Karpas-422 (cell line): ENCODE data around the gene SLMAP. TPM values are rescaled to one million over a fixed set of nuclear protein-coding genes. Genes with fewer than 3 reads are reported as not detected.

Source experiments
- DNase-seq: peaks from one replicate; pipeline ENCODE4 v3.0.0-alpha.2; 2015
- H2AFZ ChIP-seq: fragments of 200-600 bp; sonication (generic); 2 replicates; pipeline ENCODE4 v1.6.1; 2014; ENCODE audit warnings: antibody characterized with exemption, low read length, mixed read lengths
- H3K27ac ChIP-seq: fragments of 200-600 bp; sonication (generic); 2 replicates; pipeline ENCODE4 v1.5.1; 2014; ENCODE audit warnings: mild to moderate bottlenecking, low read length, moderate library complexity
- H3K27me3 ChIP-seq: fragments of 200-600 bp; sonication (generic); 2 replicates; pipeline ENCODE4 v1.6.1; 2014; ENCODE audit warnings: low read length, mixed read lengths
- H3K36me3 ChIP-seq: fragments of 200-600 bp; sonication (generic); 2 replicates; pipeline ENCODE4 v1.6.1; 2014; ENCODE audit warnings: low read length, mixed read lengths; ENCODE audit not compliant: insufficient read depth
- H3K4me1 ChIP-seq: fragments of 200-600 bp; sonication (generic); 2 replicates; pipeline ENCODE4 v1.6.1; 2014; ENCODE audit warnings: mild to moderate bottlenecking, low read length, mixed read lengths
- H3K4me2 ChIP-seq: fragments of 200-600 bp; sonication (generic); 2 replicates; pipeline ENCODE4 v1.6.1; 2014; ENCODE audit warnings: low read length, low read depth, mild to moderate bottlenecking; ENCODE audit not compliant: poor library complexity, severe bottlenecking
- H3K4me3 ChIP-seq: fragments of 200-600 bp; sonication (generic); 2 replicates; pipeline ENCODE4 v1.5.1; 2014; ENCODE audit warnings: mild to moderate bottlenecking, antibody characterized with exemption, low read length, mixed read lengths
- H3K79me2 ChIP-seq: fragments of 200-600 bp; sonication (generic); 2 replicates; pipeline ENCODE4 v1.6.1; 2014; ENCODE audit warnings: mild to moderate bottlenecking, low read length, mixed read lengths
- H3K9ac ChIP-seq: fragments of 200-600 bp; sonication (generic); 2 replicates; pipeline ENCODE4 v1.6.0; 2014; ENCODE audit warnings: low read length
- H3K9me2 ChIP-seq: fragments of 200-600 bp; sonication (generic), shearing (Covaris generic); replicated peaks from 2 replicates; pipeline ENCODE4 v1.6.0; 2014; ENCODE audit warnings: mild to moderate bottlenecking, low read length, moderate library complexity; ENCODE audit not compliant: insufficient read depth
- H3K9me3 ChIP-seq: fragments of 300-700, 200-600 bp; sonication (generic); 2 replicates; pipeline ENCODE4 v1.6.1; 2014; ENCODE audit warnings: low read length, mixed read lengths
- H4K20me1 ChIP-seq: fragments of 200-600 bp; sonication (generic); 2 replicates; pipeline ENCODE4 v1.6.1; 2014; ENCODE audit warnings: mild to moderate bottlenecking, antibody characterized with exemption, low read length, low read depth; ENCODE audit not compliant: insufficient read depth
- total RNA-seq: library from RNA; depleted of rRNA; stranded (reverse); fragments of >200 nt; shearing (Covaris generic); gene quantifications from 2 replicates; pipeline ENCODE4 v1.2.3, GENCODE V29; 2014; ENCODE audit warnings: low replicate concordance

SLMAP gene
- total RNA-seq, 1 experiment from 2014 or later = 63.6 TPM

- DNase-seq = no peak
- no peak overlapping the region for H3K27ac ChIP-seq
These were observed 195.2 kb downstream of the SLMAP start for GRCh38 chr3:57951066-57951882.

DNA sequence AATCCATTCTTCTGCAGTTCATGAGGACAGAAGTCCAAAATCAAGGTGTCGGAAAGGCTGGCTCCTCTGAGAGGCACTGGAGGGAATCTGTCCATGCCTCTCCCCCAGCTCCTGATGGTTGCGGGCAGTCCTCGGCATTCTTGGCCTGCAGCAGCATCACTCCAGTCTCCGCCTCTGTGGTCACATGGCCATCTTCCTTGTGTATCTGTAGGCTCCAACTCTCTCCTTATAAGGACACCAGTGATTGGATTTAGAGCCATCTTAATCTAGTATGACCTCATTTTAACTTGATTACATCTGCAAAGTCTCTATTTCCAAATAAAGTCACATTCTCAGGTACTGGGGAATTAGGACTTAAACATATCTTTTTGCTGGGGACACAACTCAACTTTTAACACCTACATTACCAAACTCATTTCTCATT lies 196.1 kb downstream of the SLMAP start:
- Histone ChIP-seq H3K4me1 (no peaks in the 10 kb centered on the region), H2AFZ (no peak overlapping the region), H3K9ac (no peak overlapping the region)

More at GRCh38 chr3:57951066-57951882, 195.2 kb downstream of the SLMAP start:
- no peaks in the 10 kb centered on the region for H3K36me3 ChIP-seq
- H3K79me2 ChIP-seq = no peaks in the 10 kb centered on the region
- H3K4me3 ChIP-seq = no peak overlapping the region
- no peaks in the 10 kb centered on the region for H3K9me2 ChIP-seq
- H3K9ac ChIP-seq = no peak overlapping the region
- H3K4me2 ChIP-seq = no peak overlapping the region
- no peaks in the 10 kb centered on the region for H3K27me3 ChIP-seq
- no peaks in the 10 kb centered on the region for H4K20me1 ChIP-seq
- H3K4me1 ChIP-seq = no peaks in the 10 kb centered on the region
- H3K9me3 ChIP-seq = no peaks in the 10 kb centered on the region
- no peak overlapping the region for H2AFZ ChIP-seq

DNA sequence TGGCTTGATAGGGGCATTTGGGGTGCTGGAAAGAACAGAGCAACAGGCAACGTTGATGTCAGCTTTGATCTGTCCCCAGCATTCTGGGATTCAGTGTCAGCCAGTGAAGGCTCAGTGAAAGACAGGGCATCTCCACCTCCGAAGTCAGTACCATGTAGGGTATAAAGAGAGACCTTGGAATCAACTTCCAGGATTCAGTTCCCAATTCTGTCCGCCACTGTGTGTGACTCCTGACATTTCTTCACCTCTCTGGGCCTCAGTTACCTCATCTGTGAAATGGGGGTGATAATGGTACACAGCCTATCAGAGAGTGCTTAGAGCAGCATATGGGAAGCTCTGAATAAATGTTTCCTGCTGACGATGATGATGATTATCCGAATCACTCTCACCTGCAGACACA lies 196.5 kb downstream of the SLMAP start:
- Histone ChIP-seq H3K27me3 (no peaks in the 10 kb centered on the region), H3K27ac (no peak overlapping the region), H3K36me3 (no peaks in the 10 kb centered on the region), H3K4me3 (no peak overlapping the region), H3K9me2 (no peaks in the 10 kb centered on the region), H3K9me3 (no peaks in the 10 kb centered on the region), H4K20me1 (no peaks in the 10 kb centered on the region), H2AFZ (no peak overlapping the region), H3K79me2 (no peaks in the 10 kb centered on the region), H3K4me2 (no peak overlapping the region), H3K9ac (no peak overlapping the region), H3K4me1 (no peaks in the 10 kb centered on the region)
- DNase-seq = no peak

More for the DNA sequence above, 196.1 kb downstream of the SLMAP start:
- DNase-seq = no peak
- H3K79me2 ChIP-seq = no peaks in the 10 kb centered on the region
- H3K4me2 ChIP-seq = no peak overlapping the region
- H3K27me3 ChIP-seq = no peaks in the 10 kb centered on the region
- no peaks in the 10 kb centered on the region for H3K9me3 ChIP-seq
- no peaks in the 10 kb centered on the region for H4K20me1 ChIP-seq
- H3K9me2 ChIP-seq = no peaks in the 10 kb centered on the region
- H3K36me3 ChIP-seq = no peaks in the 10 kb centered on the region
- H3K27ac ChIP-seq = no peak overlapping the region
- H3K4me3 ChIP-seq = no peak overlapping the region

DNA sequence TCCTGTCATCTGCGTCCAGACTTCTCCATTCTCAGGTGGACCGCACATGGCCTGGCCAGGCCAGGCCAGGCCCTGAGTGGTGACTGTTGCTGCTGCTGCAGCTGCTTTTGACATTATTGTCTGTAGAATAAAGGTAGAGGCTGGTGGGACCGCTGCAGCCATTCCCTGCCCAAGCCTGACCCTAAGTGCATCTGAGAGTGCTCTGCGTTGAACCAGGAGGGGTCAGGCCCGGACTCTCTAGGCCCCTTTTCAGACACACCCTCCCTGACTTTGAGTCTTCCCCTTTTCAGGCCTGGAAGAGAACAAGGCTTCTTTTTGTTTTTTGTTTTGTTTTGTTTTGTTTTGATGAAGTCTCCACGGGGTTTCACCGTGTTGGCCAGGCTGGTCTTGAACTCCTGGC lies 197.5 kb downstream of the SLMAP start:
- DNase-seq = no peak
- H2AFZ ChIP-seq = no peak overlapping the region
- no peaks in the 10 kb centered on the region for H3K36me3 ChIP-seq
- H3K4me2 ChIP-seq = no peak overlapping the region
- H3K79me2 ChIP-seq = no peaks in the 10 kb centered on the region
- no peaks in the 10 kb centered on the region for H3K9me2 ChIP-seq
- H3K9ac ChIP-seq = no peak overlapping the region
- no peak overlapping the region for H3K4me3 ChIP-seq
- H3K9me3 ChIP-seq = no peaks in the 10 kb centered on the region
- H4K20me1 ChIP-seq = no peaks in the 10 kb centered on the region
- H3K27ac ChIP-seq = no peak overlapping the region
- H3K4me1 ChIP-seq = peaks cover under 1% of the 10 kb centered on the region
- H3K27me3 ChIP-seq = no peaks in the 10 kb centered on the region

DNA sequence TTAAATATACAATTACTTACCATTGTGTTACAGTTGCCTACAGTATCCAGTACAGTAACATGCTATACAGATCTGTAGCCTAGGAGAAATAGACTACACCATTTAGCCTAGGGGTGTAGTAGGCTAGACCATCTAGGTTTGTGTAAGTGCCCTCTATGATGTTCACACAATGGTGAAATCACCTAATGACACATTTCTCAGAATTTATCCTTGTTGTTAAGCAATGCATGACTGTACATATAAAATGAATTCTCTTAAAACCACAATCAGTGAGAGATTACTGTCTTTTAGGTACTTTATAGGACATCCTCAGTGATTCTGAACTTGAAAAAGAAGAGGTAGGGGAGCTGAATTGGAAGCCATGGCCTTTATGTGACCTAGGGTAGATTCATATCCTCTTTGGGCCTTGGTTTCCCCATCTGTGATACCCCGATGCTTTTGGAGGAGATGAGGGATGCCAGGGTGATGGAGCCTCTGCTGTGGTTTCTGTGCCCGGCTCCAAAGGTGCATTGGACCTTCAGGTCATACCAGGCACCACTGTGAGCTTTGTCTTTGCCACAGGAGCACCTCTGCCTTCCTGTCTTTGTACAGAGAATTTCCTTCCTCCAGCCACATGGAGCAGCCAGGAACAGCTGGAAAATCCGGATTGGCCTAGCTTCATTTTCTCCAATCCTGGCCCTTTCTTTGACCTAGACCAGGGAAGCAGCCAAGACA lies 200.2 kb downstream of the SLMAP start:
- no peak overlapping the region for H3K27ac ChIP-seq
- no peaks in the 10 kb centered on the region for H3K36me3 ChIP-seq
- no peak overlapping the region for H3K9ac ChIP-seq
- H3K27me3 ChIP-seq = no peaks in the 10 kb centered on the region
- H3K9me3 ChIP-seq = no peaks in the 10 kb centered on the region
- H3K4me1 ChIP-seq = peaks cover 15% of the 10 kb centered on the region
- no peak overlapping the region for H3K4me2 ChIP-seq
- H2AFZ ChIP-seq = no peak overlapping the region
- no peak overlapping the region for H3K4me3 ChIP-seq
- H3K9me2 ChIP-seq = no peaks in the 10 kb centered on the region
- no peak for DNase-seq
- no peaks in the 10 kb centered on the region for H4K20me1 ChIP-seq
- H3K79me2 ChIP-seq = no peaks in the 10 kb centered on the region

- no peaks in the 10 kb centered on the region for H3K79me2 ChIP-seq
- H3K27ac ChIP-seq = no peak overlapping the region
- no peaks in the 10 kb centered on the region for H4K20me1 ChIP-seq
- H3K9me3 ChIP-seq = no peaks in the 10 kb centered on the region
- no peak overlapping the region for H3K9ac ChIP-seq
- no peak for DNase-seq
- H3K36me3 ChIP-seq = no peaks in the 10 kb centered on the region
- H3K4me1 ChIP-seq = peaks cover 15% of the 10 kb centered on the region
- no peak overlapping the region for H3K4me3 ChIP-seq
- no peaks in the 10 kb centered on the region for H3K9me2 ChIP-seq
- no peaks in the 10 kb centered on the region for H3K27me3 ChIP-seq
- no peak overlapping the region for H2AFZ ChIP-seq
- no peak overlapping the region for H3K4me2 ChIP-seq
These were observed 200.7 kb downstream of the SLMAP start for GRCh38 chr3:57956833-57957174.

DNA sequence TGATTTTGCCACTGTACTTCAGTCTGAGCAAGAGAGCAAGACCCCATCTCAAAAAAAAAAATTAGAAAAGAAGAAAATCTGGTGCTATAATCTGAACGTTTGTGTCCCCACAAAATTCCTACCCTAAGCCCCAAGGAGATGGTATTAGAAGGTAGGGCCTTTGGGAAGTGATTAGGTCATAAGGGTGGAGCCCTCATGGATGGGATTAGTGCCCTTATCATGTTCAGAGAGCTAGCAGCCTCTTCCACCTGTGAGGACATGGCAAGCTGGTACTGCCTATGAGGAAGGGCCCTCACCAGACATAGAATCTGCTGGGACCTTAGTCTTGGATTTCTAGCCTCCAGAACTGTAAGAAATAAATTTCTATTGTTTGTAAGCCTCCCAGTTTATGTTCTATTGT lies 201.7 kb downstream of the SLMAP start:
- H3K36me3 ChIP-seq = no peaks in the 10 kb centered on the region
- no peak overlapping the region for H3K4me2 ChIP-seq
- H3K27me3 ChIP-seq = no peaks in the 10 kb centered on the region
- no peak overlapping the region for H3K4me3 ChIP-seq
- DNase-seq = no peak
- no peaks in the 10 kb centered on the region for H3K9me3 ChIP-seq
- no peaks in the 10 kb centered on the region for H4K20me1 ChIP-seq
- no peaks in the 10 kb centered on the region for H3K79me2 ChIP-seq
- no peaks in the 10 kb centered on the region for H3K9me2 ChIP-seq
- H3K9ac ChIP-seq = no peak overlapping the region
- H3K4me1 ChIP-seq = peaks cover 15% of the 10 kb centered on the region
- no peak overlapping the region for H2AFZ ChIP-seq
- H3K27ac ChIP-seq = no peak overlapping the region

DNA sequence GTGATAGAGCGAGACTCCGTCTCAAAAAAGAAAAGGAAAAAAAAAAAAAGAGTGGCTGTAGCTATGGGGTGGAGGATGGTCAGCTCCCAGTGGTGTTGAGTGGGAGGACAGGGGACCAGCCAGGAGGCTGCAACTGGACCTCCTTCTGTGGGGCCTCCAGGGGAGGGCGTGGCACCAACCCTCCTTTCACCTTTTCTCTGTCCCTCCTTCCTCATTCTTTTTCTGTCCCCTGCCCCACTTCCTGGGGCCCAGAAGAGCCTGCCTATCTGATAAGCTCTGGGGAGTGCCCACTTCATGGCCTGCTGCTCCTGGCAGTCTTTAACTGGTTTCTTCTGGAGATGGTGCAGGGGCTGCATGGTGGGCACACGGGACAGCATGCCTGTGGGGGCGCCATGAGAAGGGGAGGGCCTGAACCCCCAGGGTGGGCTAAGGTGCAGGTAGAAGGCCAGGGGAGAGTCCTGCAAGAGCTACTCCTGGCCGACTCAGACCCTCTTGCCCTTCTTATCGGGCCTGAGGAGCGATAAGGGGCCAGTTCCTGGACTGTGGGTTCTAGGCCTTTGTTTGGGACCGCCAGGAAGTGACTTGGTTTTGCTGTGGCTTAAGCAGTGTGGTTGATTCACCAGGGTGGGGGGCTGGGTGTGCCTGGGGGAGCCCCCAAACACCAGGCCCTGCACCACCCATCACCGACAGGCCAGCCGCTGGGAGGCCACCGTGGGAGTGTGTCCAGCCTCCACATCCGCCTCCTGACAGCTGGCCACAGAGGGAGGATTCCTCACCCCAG lies 202.7 kb downstream of the SLMAP start:
- H2AFZ ChIP-seq = peak overlapping the region; percentile 95; the same call in 1 of the 2 replicates
- no peaks in the 10 kb centered on the region for H3K36me3 ChIP-seq
- DNase-seq = peak; percentile 47
- no peaks in the 10 kb centered on the region for H3K79me2 ChIP-seq
- no peaks in the 10 kb centered on the region for H3K27me3 ChIP-seq
- H3K9me2 ChIP-seq = no peaks in the 10 kb centered on the region
- H3K4me3 ChIP-seq = peak overlapping the region; percentile 33; the same call in 1 of the 2 replicates
- peak overlapping the region; percentile 44 for H3K4me2 ChIP-seq
- H3K27ac ChIP-seq = no peak overlapping the region
- 0 out of 2 replicates have a peak overlapping the region, but pooled peaks have one; percentile 43 for H3K9ac ChIP-seq
- H3K9me3 ChIP-seq = no peaks in the 10 kb centered on the region
- H3K4me1 ChIP-seq = peaks cover 15% of the 10 kb centered on the region
- no peaks in the 10 kb centered on the region for H4K20me1 ChIP-seq
